Measurements from ENCODE around the gene PLCE1. TPM values are rescaled to one million over a fixed set of nuclear protein-coding genes. Genes with fewer than 3 reads are reported as not detected.
"Not testable (repeated sequence)": the region's sequence is repeated elsewhere in the genome, so short reads cannot be mapped to it uniquely, and the experiment has no call there.

The PLCE1 gene
- total RNA-seq, 1 experiment from 2014 or later = 0.13 TPM

DNA sequence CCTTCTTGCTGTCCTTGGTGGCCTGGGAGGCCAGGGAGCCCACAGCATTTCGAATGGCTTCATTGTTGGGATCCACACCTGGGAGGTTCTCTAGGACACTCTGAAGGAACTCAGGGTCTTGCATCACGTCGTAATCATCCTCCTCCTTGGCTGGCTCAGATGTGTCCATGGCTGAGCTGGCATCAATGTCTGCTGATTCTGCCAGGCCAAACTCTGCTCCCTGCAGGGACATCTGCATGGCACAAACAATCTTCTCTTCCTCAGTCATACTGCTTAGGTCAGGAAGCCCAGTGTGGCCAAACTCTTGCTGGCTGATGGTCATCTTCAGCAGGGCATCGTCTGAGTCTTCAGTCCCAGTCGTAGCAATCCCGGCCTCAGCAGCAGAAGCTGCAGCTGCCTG lies 34.9 kb upstream of the PLCE1 start:
- Histone ChIP-seq H4K91ac (ENCODE audit: insufficient read length, low read depth, low read length) (no peak overlapping the region), H3T11ph (ENCODE audit: low read length) (no peak overlapping the region), H3K9me3 (ENCODE audit: control insufficient read depth, low read depth, low read length) (no peaks in the 10 kb centered on the region), H2BK15ac (ENCODE audit: low read depth, low read length) (no peak overlapping the region), H2BK5ac (ENCODE audit: insufficient read length, low read length) (no peak overlapping the region), H3K4me1 (ENCODE audit: insufficient read depth, low read length) (no peaks in the 10 kb centered on the region), H4K8ac (replicated peaks; ENCODE audit: insufficient read length, low read depth, low read length) (no peak overlapping the region), H3K23me2 (ENCODE audit: insufficient read length, low read depth, low read length, poor library complexity, severe bottlenecking) (no peaks in the 10 kb centered on the region), H4K20me1 (ENCODE audit: control insufficient read depth, insufficient read depth, insufficient read length) (no peaks in the 10 kb centered on the region), H3K27me3 (ENCODE audit: insufficient read depth, low read length) (no peaks in the 10 kb centered on the region), H4K5ac (ENCODE audit: insufficient read length, low read depth, low read length) (no peak overlapping the region), H3K14ac (ENCODE audit: insufficient read depth, low read length) (no peak overlapping the region), H3K79me1 (ENCODE audit: insufficient read depth, low read depth, low read length, poor library complexity, severe bottlenecking) (no peaks in the 10 kb centered on the region), H2BK120ac (ENCODE audit: low read depth, low read length, poor library complexity, severe bottlenecking) (no peak overlapping the region), H3K9ac (ENCODE audit: extremely low read depth, insufficient read length, low read length) (no peak overlapping the region), H3K27ac (ENCODE audit: insufficient read length, low read depth, low read length) (no peak overlapping the region), H3K23ac (ENCODE audit: insufficient read length, low read depth, low read length) (no peak overlapping the region), H2BK20ac (ENCODE audit: low read depth, low read length, poor library complexity, severe bottlenecking) (no peak overlapping the region), H2AFZ (ENCODE audit: low read length) (no peak overlapping the region), H2AK5ac (ENCODE audit: insufficient read length, low read length) (no peak overlapping the region), H3K18ac (ENCODE audit: insufficient read length, low read depth, low read length) (no peak overlapping the region), H3K79me2 (ENCODE audit: insufficient read depth, low read length) (no peaks in the 10 kb centered on the region), H3K4me2 (ENCODE audit: insufficient read depth, insufficient read length, low read length) (no peak overlapping the region), H3K56ac (ENCODE audit: insufficient read length, low read depth, low read length) (no peak overlapping the region), H3K4ac (ENCODE audit: low read depth, low read length) (no peak overlapping the region), H2BK12ac (ENCODE audit: insufficient read length, low read depth, low read length) (no peak overlapping the region)
- H3K36me3 Mint-ChIP-seq (ENCODE audit: insufficient read depth in 1 of 3, low read depth in 3 of 3) = no peaks in the 10 kb centered on the region
- DNase-seq = no peak
- no CpG with 5 or more reads among the region's 6 CpGs for WGBS (ENCODE audit: extremely low coverage, insufficient read length, low lambda C conversion rate)
- H3K27ac Mint-ChIP-seq = no peak overlapping the region
- peaks cover 17% of the 10 kb centered on the region for H3K27me3 Mint-ChIP-seq (ENCODE audit: low read depth)
- H3K4me3 Mint-ChIP-seq = no peak overlapping the region
- H3K9me3 Mint-ChIP-seq = no peaks in the 10 kb centered on the region
- TF ChIP-seq, protein P1, sequence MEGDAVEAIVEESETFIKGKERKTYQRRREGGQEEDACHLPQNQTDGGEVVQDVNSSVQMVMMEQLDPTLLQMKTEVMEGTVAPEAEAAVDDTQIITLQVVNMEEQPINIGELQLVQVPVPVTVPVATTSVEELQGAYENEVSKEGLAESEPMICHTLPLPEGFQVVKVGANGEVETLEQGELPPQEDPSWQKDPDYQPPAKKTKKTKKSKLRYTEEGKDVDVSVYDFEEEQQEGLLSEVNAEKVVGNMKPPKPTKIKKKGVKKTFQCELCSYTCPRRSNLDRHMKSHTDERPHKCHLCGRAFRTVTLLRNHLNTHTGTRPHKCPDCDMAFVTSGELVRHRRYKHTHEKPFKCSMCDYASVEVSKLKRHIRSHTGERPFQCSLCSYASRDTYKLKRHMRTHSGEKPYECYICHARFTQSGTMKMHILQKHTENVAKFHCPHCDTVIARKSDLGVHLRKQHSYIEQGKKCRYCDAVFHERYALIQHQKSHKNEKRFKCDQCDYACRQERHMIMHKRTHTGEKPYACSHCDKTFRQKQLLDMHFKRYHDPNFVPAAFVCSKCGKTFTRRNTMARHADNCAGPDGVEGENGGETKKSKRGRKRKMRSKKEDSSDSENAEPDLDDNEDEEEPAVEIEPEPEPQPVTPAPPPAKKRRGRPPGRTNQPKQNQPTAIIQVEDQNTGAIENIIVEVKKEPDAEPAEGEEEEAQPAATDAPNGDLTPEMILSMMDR (conservative IDR thresholded peaks at IDR 0.05) = no peak
- no peaks in the 10 kb centered on the region for H3K4me1 Mint-ChIP-seq

DNA sequence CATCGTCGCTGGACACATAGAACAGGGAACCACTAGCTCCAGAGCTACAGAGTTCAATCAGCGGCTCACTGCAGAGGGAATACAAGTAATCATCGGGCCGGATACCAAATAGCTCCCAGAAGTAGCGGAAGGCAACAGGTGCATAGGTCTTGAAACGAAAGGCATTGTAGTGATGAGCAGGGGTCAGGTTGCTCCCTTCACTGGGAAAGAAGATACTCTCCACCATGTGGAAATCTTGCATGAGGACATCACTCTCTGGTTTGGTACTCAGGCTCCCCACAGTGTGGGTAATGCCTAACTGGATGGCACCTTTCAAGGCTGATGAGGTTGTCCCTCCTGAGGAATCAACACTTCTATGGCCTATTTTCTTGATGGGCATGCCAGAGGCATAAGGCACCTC lies 32.7 kb upstream of the PLCE1 start:
- WGBS (ENCODE audit: extremely low coverage, insufficient read length, low lambda C conversion rate) = no CpG with 5 or more reads among the region's 7 CpGs
- H3K18ac ChIP-seq (ENCODE audit: insufficient read length, low read depth, low read length); H2BK20ac ChIP-seq (ENCODE audit: low read depth, low read length, poor library complexity, severe bottlenecking); H3T11ph ChIP-seq (ENCODE audit: low read length); H4K91ac ChIP-seq (ENCODE audit: insufficient read length, low read depth, low read length); H3K4me1 ChIP-seq (ENCODE audit: insufficient read depth, low read length); H4K20me1 ChIP-seq (ENCODE audit: control insufficient read depth, insufficient read depth, insufficient read length); H2BK12ac ChIP-seq (ENCODE audit: insufficient read length, low read depth, low read length); H3K9me3 Mint-ChIP-seq; H3K4me2 ChIP-seq (ENCODE audit: insufficient read depth, insufficient read length, low read length); H3K23me2 ChIP-seq (ENCODE audit: insufficient read length, low read depth, low read length, poor library complexity, severe bottlenecking); H3K79me1 ChIP-seq (ENCODE audit: insufficient read depth, low read depth, low read length, poor library complexity, severe bottlenecking); H3K14ac ChIP-seq (ENCODE audit: insufficient read depth, low read length); H3K79me2 ChIP-seq (ENCODE audit: insufficient read depth, low read length); H2AFZ ChIP-seq (ENCODE audit: low read length); H4K8ac ChIP-seq (replicated peaks; ENCODE audit: insufficient read length, low read depth, low read length); H2BK15ac ChIP-seq (ENCODE audit: low read depth, low read length); H3K4me1 Mint-ChIP-seq; H2BK5ac ChIP-seq (ENCODE audit: insufficient read length, low read length); H3K23ac ChIP-seq (ENCODE audit: insufficient read length, low read depth, low read length); H3K27me3 ChIP-seq (ENCODE audit: insufficient read depth, low read length); H3K4ac ChIP-seq (ENCODE audit: low read depth, low read length); DNase-seq; H3K27ac ChIP-seq (ENCODE audit: insufficient read length, low read depth, low read length); H3K4me3 Mint-ChIP-seq; H3K9me3 ChIP-seq (ENCODE audit: control insufficient read depth, low read depth, low read length); H4K5ac ChIP-seq (ENCODE audit: insufficient read length, low read depth, low read length); H3K56ac ChIP-seq (ENCODE audit: insufficient read length, low read depth, low read length); H3K9ac ChIP-seq (ENCODE audit: extremely low read depth, insufficient read length, low read length); H2AK5ac ChIP-seq (ENCODE audit: insufficient read length, low read length); H3K36me3 Mint-ChIP-seq (ENCODE audit: insufficient read depth in 1 of 3, low read depth in 3 of 3); H2BK120ac ChIP-seq (ENCODE audit: low read depth, low read length, poor library complexity, severe bottlenecking): not testable (repeated sequence)
- Mint-ChIP-seq H3K27me3 (ENCODE audit: low read depth) (peaks cover 17% of the 10 kb centered on the region), H3K27ac (peak overlapping the region in 1 of 3 experiments; percentile 15; a peak in 1 of 7 replicates)

All from H9 (cell line).